8988T (cell line): ENCODE data around the gene FOXL2NB.

ENCODE experiments used
- DNase-seq: peaks from one replicate; pipeline ENCODE4 v3.0.0; 2011

The FOXL2NB gene

DNA sequence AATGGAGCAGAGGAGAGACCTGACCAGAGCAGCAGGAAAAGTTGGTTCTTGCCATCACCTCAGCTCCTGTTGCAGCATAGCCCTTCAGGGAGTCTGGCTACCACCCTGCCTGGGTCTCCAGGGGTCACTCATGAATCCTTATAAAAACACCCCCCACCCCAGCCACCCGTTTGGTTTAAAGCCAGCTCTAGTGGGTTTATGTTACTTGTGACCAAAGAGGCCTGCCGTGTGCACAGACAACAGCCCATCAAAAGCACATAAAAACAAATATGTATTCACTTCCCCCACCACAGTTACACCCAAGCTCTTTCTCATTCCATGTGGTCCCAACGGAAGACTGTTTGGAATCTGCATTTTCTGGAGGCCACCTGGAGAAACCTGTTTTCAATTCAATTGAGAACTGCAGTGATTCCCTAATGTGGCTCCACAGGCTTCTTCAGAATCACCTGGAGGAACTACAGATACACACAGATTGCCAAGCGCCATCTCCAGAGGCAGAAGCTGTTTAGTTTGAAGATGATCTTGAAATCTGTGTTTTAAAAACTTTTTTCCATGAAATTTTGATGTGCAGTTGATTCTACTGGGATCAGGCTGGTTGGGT is 13.8 kb upstream of the FOXL2NB start:
- DNase-seq, result no peak

GRCh38 chr3:138933981-138934691 is 12.9 kb upstream of the FOXL2NB start:
- DNase-seq, result no peak

- no peak for DNase-seq
Measured at GRCh38 chr3:138935505-138935862, 11.5 kb upstream of the FOXL2NB start.

DNA sequence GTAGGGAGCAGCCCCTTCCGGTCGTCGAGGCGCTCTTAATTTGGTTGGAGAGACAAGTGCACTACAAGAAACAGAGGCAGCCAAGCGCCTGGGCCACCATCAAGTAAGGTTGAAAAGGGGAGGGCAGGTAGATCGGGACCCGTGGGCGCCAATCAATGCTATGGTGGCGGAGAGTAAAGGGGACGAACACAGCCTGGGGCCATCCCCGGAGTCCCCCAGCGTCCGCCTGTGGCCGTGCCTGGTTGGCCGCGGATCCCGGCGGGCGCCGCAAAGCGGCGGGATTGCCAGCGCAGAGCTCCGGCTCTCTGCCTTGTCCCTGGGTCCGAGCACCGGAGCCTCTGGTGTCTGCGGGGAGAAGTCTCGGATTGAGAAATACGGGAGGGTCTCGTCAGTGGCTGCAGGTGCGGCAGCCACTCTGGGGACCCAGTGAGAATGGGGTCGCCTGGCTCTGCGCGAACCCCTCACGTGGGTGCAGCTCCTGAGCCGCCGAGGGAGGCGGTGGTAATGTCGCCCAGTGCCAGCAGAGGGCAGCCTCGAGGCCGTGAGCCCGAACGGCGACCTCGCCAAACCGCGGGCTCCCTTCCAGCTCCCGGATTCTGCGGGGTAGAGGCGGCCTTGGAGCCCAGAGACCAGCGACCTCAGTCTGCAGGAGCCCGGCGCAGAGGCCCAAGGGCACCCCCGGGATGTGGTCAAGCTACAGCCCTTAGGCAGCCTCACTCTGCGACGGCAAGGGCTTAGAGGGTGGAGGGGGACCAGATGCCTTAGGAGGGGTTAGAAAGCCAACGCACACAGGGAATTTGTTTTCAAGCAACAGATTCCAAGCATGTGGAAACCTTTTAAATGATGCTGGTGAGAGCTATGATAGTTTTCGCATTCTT is 10.9 kb upstream of the FOXL2NB start:
- DNase-seq, result peak; percentile 98

DNA sequence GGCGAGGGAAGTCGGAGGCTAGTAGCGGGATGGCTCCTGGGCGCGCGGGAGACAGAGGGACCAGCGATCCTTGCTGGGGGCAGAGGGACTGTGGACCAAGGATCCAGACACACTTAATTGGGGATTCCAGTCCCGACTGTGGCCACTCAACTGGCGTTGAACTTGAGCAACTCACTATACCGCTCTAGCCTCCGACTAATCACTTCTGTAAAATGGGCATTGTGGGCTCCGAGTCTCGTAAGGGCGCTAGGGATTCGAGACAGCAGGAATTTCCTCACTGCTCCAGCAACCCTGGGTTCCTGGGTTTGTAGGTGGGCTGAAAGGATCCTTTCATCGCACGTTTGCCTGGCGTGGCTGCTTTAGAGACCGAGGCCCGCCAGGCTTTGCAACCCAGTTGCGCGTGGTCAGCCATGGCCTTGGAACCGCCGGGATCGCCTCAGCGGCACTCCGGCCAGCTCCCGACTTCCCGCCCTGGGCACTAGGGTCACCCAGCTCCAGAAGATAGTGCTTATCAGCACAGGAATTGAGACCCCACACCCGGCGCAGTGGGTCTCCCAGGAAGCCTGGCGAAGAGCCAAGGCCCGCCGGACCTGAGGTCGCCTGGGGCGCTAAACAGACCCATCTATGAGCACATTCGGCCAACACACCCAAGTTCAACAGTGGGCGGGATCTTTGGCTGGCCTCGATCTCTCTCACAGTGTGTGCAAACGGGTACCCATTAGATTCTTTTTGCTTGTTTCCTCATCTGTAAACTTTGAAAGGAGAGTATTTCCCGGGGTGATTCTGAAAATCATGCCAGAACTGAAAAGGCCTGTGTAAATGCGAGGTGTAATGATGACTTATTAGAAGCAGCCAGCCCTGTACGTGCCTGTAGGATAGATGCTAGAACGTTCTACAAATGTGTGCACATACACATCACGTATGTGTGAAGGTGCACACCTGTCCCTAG is 10.0 kb upstream of the FOXL2NB start:
- DNase-seq, result no peak

- DNase-seq, result no peak
Measured at GRCh38 chr3:138937690-138938055, 9.3 kb upstream of the FOXL2NB start.

DNA sequence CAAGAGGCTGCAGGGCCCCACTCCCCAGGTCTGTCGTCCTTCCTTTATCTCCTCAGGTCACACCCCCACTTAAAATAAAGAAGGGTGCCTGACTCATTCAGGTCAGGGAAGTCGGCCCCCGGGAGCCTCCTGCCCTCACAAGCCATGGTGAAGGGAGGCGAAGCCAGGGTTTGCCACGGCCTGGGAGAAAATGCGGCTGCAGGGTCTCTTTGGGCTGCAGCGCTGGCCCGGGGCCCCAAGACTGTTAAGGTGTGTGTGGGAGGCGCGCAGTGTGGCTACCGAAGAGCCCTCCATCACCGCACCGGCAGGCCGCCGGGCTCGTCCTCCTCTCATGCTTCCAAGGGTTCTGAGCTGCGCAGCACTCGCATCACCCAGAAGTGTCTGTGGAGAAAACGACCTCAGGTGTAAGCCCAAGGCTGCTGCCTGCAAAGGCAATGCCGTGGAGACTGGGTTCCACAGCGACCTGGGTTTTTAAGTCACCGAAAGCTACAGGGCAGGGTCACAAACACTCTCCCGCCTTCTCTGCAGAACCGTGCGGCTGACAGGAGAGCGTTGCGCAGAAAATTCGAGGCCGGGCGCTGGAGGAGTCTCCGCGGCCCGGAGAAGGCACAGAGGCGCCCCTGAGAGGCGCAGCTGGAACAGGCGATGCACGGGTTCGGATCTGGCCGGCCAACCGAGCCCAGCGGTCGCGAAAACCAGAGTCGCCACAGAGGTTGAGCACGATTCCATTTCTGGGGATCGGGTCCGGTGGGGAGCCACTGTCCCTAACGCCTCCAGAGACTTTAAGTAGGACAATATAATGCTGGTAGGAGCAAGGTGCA is 8.8 kb upstream of the FOXL2NB start:
- no peak for DNase-seq

GRCh38 chr3:138938877-138939560 is 8.0 kb upstream of the FOXL2NB start:
- no peak for DNase-seq

GRCh38 chr3:138939561-138940241 is 7.3 kb upstream of the FOXL2NB start:
- no peak for DNase-seq

- DNase-seq, result no peak
Measured at GRCh38 chr3:138940446-138940845, 6.6 kb upstream of the FOXL2NB start.

GRCh38 chr3:138941259-138941885 is 5.6 kb upstream of the FOXL2NB start:
- DNase-seq, result peak; percentile 93

DNA sequence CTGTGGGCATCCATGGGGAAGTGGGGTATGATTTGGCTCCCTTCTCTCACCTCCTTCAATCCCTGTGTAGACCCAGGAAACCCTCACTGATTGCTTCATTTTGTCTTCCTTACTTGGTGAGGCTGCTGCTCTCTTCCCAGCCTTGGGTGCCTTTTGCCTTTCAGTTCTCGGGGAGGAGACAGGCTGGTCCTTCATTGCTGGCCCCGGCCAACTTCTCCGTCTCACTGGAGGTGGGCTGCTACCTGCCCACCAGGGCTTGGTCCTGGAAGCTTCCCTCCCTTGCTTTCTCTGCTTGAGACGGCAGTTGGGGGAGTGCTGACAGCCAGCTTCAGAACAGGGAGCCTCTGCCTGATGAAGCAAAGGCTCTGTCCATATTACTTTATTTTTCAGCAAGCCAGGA is 4.7 kb upstream of the FOXL2NB start:
- DNase-seq, result no peak

- peak; percentile 40 for DNase-seq
Measured at GRCh38 chr3:138942861-138943623, 4.0 kb upstream of the FOXL2NB start.

DNA sequence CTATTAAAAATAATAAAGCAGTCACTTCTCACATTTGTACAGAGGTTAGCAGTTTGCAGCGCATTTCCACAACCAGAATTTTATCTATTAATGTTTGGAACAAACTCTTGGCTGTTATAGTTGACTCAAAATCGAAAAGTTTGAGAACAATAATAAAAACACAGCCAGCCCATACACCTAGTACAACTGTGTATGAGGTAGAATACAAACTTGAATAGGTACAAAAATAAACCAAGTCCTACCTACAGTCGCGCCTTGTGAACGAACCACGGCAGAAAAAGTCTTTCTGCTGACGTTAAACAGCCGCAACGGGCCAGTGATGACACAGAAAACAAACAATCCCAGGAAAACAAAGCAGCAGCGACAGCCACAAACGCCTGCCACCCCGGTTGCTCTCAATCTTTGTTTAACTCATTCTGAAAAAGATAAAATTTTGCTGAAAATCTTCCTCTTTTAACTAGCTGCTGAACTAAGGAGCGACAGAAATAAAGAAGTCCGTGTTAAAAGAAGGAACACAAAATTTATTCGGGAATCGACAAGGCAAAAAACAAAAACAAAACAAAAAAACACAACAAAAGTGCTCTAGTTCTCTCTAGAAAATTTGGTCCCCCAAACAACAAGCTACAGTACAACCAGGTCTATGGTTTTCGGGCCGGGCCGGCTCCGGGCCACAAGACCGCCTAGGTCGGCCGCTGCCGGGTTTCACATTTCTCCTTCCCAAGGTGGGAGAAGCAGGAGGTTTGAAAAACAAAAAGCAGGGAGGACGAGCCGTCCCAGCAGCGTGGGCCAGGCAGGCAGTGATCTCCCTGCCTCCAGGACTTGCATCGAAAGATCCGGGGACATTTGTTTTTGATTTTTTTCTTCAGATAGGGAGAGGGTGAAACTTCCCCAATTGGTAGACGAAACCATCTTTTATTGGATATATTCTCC is 3.0 kb upstream of the FOXL2NB start:
- no peak for DNase-seq

DNA sequence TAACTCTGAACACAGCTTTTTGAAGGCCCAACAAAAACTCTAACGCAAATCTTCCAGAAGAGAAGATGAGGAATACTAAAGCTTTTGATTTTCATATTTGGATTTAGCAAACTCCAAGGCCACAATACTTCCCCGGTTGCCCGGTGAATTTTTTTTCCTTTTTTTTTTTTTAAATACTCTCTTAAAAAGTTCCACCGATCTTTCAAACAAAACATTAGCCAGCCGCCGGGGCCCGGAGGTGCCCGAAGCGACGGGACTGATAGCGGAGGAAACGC is 2.4 kb upstream of the FOXL2NB start:
- DNase-seq, result no peak

DNA sequence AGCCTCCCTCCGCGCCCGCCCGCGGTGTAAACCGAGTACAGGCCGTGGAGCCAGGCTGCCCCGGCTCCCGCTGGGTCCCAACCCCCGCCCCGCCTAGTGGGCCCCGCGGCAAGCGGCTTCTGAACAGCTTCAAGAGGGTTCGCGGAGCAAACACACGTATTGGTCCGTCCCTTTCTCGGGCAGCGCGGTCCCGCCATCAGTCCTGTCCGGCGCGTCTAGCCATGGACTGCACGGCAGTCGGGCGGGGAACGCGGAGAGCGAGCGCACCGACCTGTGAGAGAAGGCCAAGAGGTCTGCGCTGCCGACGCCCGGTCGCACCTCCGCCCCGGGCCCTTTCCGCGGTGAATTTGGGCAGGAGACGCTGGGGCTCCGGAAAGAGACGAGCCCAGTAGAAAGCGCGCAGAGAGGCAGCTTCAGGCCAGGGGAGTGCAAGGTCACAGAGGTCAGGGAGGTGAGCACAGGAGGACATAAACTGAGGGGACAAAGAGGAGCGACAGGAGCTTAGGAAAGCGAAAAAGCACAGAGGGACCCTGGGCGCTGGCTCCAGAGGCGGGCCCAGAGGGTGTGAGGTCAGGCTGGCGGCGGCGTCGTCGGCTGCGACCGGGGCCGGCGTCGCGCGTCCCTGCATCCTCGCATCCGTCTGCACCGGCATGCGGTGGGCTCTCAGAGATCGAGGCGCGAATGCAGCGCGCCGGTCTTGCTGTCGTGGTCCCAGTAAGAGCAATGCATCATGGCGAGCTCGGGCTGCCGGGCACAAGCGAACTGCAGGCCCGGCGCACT is 1.9 kb upstream of the FOXL2NB start:
- no peak for DNase-seq
